Measurements from ENCODE around the gene CLOCK.
"Not testable (repeated sequence)": the region's sequence is repeated elsewhere in the genome, so short reads cannot be mapped to it uniquely, and the experiment has no call there.

CLOCK gene, protein sequence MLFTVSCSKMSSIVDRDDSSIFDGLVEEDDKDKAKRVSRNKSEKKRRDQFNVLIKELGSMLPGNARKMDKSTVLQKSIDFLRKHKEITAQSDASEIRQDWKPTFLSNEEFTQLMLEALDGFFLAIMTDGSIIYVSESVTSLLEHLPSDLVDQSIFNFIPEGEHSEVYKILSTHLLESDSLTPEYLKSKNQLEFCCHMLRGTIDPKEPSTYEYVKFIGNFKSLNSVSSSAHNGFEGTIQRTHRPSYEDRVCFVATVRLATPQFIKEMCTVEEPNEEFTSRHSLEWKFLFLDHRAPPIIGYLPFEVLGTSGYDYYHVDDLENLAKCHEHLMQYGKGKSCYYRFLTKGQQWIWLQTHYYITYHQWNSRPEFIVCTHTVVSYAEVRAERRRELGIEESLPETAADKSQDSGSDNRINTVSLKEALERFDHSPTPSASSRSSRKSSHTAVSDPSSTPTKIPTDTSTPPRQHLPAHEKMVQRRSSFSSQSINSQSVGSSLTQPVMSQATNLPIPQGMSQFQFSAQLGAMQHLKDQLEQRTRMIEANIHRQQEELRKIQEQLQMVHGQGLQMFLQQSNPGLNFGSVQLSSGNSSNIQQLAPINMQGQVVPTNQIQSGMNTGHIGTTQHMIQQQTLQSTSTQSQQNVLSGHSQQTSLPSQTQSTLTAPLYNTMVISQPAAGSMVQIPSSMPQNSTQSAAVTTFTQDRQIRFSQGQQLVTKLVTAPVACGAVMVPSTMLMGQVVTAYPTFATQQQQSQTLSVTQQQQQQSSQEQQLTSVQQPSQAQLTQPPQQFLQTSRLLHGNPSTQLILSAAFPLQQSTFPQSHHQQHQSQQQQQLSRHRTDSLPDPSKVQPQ

DNA sequence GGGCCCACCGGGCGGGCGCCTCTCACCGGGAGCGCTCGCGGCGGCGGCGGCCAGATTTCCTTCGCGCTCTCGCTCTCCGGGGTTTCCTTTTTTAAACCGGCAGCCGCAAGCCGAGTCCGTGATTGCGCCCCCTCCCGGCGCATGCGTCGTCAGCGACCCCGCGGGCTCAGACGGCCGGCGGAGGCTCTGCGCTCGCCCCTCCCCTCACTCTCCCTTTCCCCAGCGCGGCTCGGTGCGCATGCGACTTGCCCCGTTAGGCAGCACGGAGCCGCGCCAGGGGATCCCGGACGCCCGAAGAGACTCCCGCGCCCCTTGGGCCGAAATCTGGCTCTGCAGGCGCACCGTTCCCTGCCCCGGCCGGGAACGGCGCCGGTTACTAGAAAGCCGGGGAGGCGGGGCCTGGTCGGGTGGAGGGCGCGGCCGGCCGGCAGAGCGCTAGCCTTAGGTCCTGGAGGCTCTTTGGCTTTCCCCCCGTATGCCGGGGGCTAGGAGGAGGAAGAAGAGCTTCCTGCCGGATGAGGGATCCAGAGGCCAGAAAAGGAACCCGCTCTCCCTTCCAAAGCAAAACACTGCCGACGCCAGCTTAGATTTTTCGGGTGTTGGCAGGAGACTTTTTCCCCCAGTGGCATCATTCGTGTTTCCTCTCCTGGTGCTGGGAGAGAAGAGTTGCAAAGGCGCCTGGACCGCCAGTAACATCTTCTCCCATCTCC is at the start of gene CLOCK:
TSS of gene CLOCK (minus strand) at position 154 of the 710 bp plus-strand sequence. CDS start 64,124 bp downstream, outside the sequence.
- H3K27me3 ChIP-seq (ENCODE audit: insufficient read depth, insufficient read length) = no peaks in the 10 kb centered on the region
- DNase-seq (ENCODE audit: low read depth, low spot score) = peak; percentile 75
- H3K4me1 ChIP-seq (ENCODE audit: insufficient read depth, insufficient read length) = no peaks in the 10 kb centered on the region
- TF ChIP-seq SUZ12 (IDR thresholded peaks at IDR 0.05; ENCODE audit: extremely low read depth, insufficient read depth, insufficient read length) = no peak
- TF ChIP-seq ZNF274 (IDR thresholded peaks at IDR 0.05; ENCODE audit: low read depth, low read length) = no peak
- no peak for TF ChIP-seq YY1 (IDR thresholded peaks at IDR 0.05; ENCODE audit: insufficient read depth, insufficient read length)
- peak within 1 kb of the TSS; percentile 85 for H3K9ac ChIP-seq (ENCODE audit: insufficient read length, low read depth)
- peak within 1 kb of the TSS; percentile 61 for H3K4me3 ChIP-seq (ENCODE audit: insufficient read length, low read depth)
- no peaks in the 10 kb centered on the region for H3K36me3 ChIP-seq (ENCODE audit: insufficient read depth, insufficient read length, low read length)
- no peaks in the 10 kb centered on the region for H3K9me3 ChIP-seq (ENCODE audit: insufficient read depth, low read length)

- TF ChIP-seq YY1 (IDR thresholded peaks at IDR 0.05; ENCODE audit: insufficient read depth, insufficient read length) = no peak
- no peak for TF ChIP-seq SUZ12 (IDR thresholded peaks at IDR 0.05; ENCODE audit: extremely low read depth, insufficient read depth, insufficient read length)
- no peak for TF ChIP-seq ZNF274 (IDR thresholded peaks at IDR 0.05; ENCODE audit: low read depth, low read length)
- Histone ChIP-seq H3K4me3 (ENCODE audit: insufficient read length, low read depth) (no peak within 1 kb of the TSS), H3K27me3 (ENCODE audit: insufficient read depth, insufficient read length) (no peaks in the 10 kb centered on the region), H3K9me3 (ENCODE audit: insufficient read depth, low read length) (peaks cover 4% of the 10 kb centered on the region; the same call in 1 of the 2 replicates), H3K36me3 (ENCODE audit: insufficient read depth, insufficient read length, low read length) (no peaks in the 10 kb centered on the region), H3K4me1 (ENCODE audit: insufficient read depth, insufficient read length) (no peaks in the 10 kb centered on the region), H3K9ac (ENCODE audit: insufficient read length, low read depth) (no peak within 1 kb of the TSS)
- DNase-seq (ENCODE audit: low read depth, low spot score) = no peak
Measured at GRCh38 chr4:55592014-55592413, 45.3 kb upstream of the CLOCK start, which contains the start of gene PDCL2. Gene PDCL2, minus strand, starts transcription at chr4:55592245. Its CDS starts 136 bp downstream, at chr4:55592109.

- TF ChIP-seq ZNF274 (IDR thresholded peaks at IDR 0.05; ENCODE audit: low read depth, low read length) (no peak), YY1 (IDR thresholded peaks at IDR 0.05; ENCODE audit: insufficient read depth, insufficient read length) (no peak), SUZ12 (IDR thresholded peaks at IDR 0.05; ENCODE audit: extremely low read depth, insufficient read depth, insufficient read length) (no peak)
- Histone ChIP-seq H3K27me3 (ENCODE audit: insufficient read depth, insufficient read length) (no peaks in the 10 kb centered on the region), H3K36me3 (ENCODE audit: insufficient read depth, insufficient read length, low read length) (no peaks in the 10 kb centered on the region), H3K4me1 (ENCODE audit: insufficient read depth, insufficient read length) (no peaks in the 10 kb centered on the region), H3K9me3 (ENCODE audit: insufficient read depth, low read length) (peaks cover 4% of the 10 kb centered on the region; the same call in 1 of the 2 replicates), H3K4me3 (ENCODE audit: insufficient read length, low read depth) (no peak overlapping the region), H3K9ac (ENCODE audit: insufficient read length, low read depth) (no peak overlapping the region)
- no peak for DNase-seq (ENCODE audit: low read depth, low spot score)
Measured at GRCh38 chr4:55588160-55588559, 41.5 kb upstream of the CLOCK start.

GRCh38 chr4:55582773-55583172 is 36.1 kb upstream of the CLOCK start:
- not testable (repeated sequence) for H3K9me3 ChIP-seq (ENCODE audit: insufficient read depth, low read length); DNase-seq (ENCODE audit: low read depth, low spot score); H3K4me3 ChIP-seq (ENCODE audit: insufficient read length, low read depth); H3K36me3 ChIP-seq (ENCODE audit: insufficient read depth, insufficient read length, low read length); H3K9ac ChIP-seq (ENCODE audit: insufficient read length, low read depth); H3K4me1 ChIP-seq (ENCODE audit: insufficient read depth, insufficient read length); H3K27me3 ChIP-seq (ENCODE audit: insufficient read depth, insufficient read length)

DNA sequence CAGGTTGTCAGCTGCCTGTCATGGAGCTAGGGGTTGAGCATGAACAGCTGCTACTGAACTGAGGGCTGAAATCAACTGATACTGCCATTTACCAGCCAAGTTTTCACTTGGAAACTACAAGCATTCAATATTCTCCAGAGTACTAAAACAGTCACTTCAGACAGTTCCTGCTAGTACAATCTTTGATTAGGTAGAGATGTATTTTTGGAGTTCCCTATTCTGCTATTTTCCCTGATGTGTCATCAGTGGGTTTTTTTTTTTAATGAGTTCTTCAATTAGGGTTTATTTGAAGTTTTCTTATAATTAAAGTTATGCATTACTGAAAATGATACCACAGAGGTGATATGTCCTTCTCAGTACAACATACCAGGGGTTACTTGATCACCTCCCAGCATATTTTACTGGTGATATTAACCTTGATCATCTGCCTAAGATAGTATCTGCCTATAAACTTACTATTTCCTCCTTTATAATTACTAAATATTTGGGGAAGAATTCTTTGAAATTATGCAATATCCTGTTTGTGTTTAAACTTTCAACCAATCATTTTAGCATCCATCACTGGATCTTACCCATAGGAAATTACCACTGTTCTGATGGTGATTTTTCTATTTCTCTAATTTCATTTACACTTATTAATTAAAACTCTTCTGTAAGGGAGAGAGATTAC is 31.8 kb upstream of the CLOCK start:
- Histone ChIP-seq H3K9ac (ENCODE audit: insufficient read length, low read depth) (no peak overlapping the region), H3K4me1 (ENCODE audit: insufficient read depth, insufficient read length) (no peaks in the 10 kb centered on the region), H3K27me3 (ENCODE audit: insufficient read depth, insufficient read length) (no peaks in the 10 kb centered on the region), H3K4me3 (ENCODE audit: insufficient read length, low read depth) (no peak overlapping the region), H3K36me3 (ENCODE audit: insufficient read depth, insufficient read length, low read length) (no peaks in the 10 kb centered on the region), H3K9me3 (ENCODE audit: insufficient read depth, low read length) (peaks cover 37% of the 10 kb centered on the region)
- TF ChIP-seq ZNF274 (IDR thresholded peaks at IDR 0.05; ENCODE audit: low read depth, low read length) (no peak), YY1 (IDR thresholded peaks at IDR 0.05; ENCODE audit: insufficient read depth, insufficient read length) (no peak), SUZ12 (IDR thresholded peaks at IDR 0.05; ENCODE audit: extremely low read depth, insufficient read depth, insufficient read length) (no peak)
- DNase-seq (ENCODE audit: low read depth, low spot score) = no peak

DNA sequence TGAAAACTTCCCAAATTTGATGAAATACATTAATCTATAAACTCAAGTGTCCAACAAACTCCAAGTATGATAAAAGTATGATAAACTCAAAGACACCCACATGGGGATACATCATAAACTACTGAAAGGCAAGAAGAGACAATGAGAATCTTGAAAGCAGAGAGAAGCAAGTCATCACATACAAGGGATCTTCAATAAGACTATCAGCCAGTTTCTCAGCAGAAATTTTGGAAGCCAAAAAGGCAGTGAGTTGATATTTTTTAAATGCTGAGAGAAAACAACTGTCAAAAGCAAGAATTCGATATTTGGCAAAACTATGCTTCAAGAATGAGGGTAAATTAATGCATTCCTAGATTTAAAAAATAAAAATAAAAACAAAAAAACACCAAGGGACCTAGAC is 28.8 kb upstream of the CLOCK start:
- H3K4me1 ChIP-seq (ENCODE audit: insufficient read depth, insufficient read length) = no peaks in the 10 kb centered on the region
- no peak for DNase-seq (ENCODE audit: low read depth, low spot score)
- no peaks in the 10 kb centered on the region for H3K27me3 ChIP-seq (ENCODE audit: insufficient read depth, insufficient read length)
- no peak overlapping the region for H3K9ac ChIP-seq (ENCODE audit: insufficient read length, low read depth)
- TF ChIP-seq YY1 (IDR thresholded peaks at IDR 0.05; ENCODE audit: insufficient read depth, insufficient read length) (no peak), SUZ12 (IDR thresholded peaks at IDR 0.05; ENCODE audit: extremely low read depth, insufficient read depth, insufficient read length) (no peak), ZNF274 (IDR thresholded peaks at IDR 0.05; ENCODE audit: low read depth, low read length) (no peak)
- H3K4me3 ChIP-seq (ENCODE audit: insufficient read length, low read depth) = no peak overlapping the region
- H3K9me3 ChIP-seq (ENCODE audit: insufficient read depth, low read length) = peaks cover 37% of the 10 kb centered on the region
- no peaks in the 10 kb centered on the region for H3K36me3 ChIP-seq (ENCODE audit: insufficient read depth, insufficient read length, low read length)
